ENCODE measurements around the gene RNASE4.

DNA sequence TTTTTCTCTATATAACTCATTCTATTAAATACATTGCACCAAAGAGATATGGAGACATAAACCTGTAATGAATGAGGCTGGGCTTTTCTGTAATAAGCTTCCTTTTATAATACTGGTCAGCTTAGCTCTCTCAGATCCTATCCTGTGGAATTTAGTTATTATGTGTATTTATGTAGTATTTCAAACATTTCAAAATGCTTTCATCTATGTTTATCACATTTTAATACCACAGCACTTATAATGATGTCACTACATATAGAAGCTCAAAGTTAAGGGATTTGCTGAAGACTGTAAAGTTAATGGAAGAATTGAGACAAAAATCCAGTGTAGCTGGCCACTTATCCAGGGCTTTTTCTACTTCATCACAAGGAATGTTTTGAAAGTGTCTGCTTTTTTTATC, 15.6 kb downstream of the RNASE4 start:
- no peak for TF ChIP-seq POLR2A (IDR thresholded peaks at IDR 0.05)
- TF ChIP-seq, protein P1, sequence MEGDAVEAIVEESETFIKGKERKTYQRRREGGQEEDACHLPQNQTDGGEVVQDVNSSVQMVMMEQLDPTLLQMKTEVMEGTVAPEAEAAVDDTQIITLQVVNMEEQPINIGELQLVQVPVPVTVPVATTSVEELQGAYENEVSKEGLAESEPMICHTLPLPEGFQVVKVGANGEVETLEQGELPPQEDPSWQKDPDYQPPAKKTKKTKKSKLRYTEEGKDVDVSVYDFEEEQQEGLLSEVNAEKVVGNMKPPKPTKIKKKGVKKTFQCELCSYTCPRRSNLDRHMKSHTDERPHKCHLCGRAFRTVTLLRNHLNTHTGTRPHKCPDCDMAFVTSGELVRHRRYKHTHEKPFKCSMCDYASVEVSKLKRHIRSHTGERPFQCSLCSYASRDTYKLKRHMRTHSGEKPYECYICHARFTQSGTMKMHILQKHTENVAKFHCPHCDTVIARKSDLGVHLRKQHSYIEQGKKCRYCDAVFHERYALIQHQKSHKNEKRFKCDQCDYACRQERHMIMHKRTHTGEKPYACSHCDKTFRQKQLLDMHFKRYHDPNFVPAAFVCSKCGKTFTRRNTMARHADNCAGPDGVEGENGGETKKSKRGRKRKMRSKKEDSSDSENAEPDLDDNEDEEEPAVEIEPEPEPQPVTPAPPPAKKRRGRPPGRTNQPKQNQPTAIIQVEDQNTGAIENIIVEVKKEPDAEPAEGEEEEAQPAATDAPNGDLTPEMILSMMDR (IDR thresholded peaks at IDR 0.05): no peak
